GM10266 (cell line): ENCODE data around the gene TMEM115.

Experiments
- DNase-seq: peaks from one replicate; pipeline ENCODE4 v3.0.0; 2012; ENCODE audit errors: extremely low spot score
- TF ChIP-seq, protein P1 (sequence below): IDR thresholded peaks from 2 replicates; pipeline ENCODE4 v1.5.1; 2012; ENCODE audit warnings: mild to moderate bottlenecking, low read depth; ENCODE audit not compliant: control insufficient read depth, insufficient read depth; ENCODE audit errors: missing control alignments

The TMEM115 gene

DNA sequence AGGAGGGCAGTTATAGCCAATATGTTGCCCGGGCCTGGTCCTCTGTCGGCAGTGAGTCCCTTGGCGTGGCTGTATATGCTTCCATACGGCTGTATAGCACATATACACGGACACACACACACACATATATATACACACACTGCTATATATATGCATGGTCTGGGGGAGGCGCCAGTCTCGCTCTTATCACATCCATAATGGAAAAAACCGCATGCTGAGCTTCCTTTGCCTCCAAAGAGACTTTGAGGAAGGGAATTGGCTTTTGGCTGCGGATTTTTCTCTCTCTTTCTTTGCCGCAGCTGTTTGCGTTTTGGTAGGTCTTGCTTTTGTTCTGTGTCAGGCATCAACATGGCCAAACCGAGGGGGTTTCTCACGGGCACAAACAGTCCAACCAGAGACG lies 11.3 kb upstream of the TMEM115 start:
- TF ChIP-seq, protein P1, sequence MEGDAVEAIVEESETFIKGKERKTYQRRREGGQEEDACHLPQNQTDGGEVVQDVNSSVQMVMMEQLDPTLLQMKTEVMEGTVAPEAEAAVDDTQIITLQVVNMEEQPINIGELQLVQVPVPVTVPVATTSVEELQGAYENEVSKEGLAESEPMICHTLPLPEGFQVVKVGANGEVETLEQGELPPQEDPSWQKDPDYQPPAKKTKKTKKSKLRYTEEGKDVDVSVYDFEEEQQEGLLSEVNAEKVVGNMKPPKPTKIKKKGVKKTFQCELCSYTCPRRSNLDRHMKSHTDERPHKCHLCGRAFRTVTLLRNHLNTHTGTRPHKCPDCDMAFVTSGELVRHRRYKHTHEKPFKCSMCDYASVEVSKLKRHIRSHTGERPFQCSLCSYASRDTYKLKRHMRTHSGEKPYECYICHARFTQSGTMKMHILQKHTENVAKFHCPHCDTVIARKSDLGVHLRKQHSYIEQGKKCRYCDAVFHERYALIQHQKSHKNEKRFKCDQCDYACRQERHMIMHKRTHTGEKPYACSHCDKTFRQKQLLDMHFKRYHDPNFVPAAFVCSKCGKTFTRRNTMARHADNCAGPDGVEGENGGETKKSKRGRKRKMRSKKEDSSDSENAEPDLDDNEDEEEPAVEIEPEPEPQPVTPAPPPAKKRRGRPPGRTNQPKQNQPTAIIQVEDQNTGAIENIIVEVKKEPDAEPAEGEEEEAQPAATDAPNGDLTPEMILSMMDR = no peak
- DNase-seq = no peak

DNA sequence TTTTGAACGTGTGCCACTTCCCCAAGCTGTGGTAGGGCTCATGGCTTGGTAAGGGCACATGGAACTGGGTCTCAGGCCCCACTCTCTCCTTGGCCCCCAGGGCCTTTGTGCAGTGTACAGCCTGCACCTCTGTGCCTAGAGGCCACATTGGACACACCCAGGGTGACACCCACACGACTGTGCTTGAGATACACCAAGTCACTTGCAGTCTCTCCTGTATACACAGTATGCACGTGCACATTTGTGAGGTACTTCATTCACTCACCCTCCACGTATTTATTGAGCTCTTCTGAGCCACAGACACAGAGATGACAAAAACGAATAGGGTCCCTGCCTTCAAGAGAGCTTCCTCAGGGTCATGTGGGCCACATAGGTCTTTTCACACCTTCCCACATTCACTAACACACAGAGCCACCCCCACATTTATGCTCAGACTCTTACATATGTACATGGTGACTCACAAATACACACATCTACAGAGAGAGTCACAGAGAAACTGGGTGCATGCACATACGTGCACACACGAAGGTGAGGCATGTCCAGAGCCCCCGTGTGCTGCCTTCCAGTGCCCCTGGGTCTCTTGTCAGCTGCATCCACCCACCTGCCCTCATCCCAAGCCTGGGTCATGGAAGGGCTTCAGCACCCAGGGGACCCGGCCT lies 9.8 kb upstream of the TMEM115 start:
- no peak for DNase-seq
- TF ChIP-seq, protein P1 = no peak

DNA sequence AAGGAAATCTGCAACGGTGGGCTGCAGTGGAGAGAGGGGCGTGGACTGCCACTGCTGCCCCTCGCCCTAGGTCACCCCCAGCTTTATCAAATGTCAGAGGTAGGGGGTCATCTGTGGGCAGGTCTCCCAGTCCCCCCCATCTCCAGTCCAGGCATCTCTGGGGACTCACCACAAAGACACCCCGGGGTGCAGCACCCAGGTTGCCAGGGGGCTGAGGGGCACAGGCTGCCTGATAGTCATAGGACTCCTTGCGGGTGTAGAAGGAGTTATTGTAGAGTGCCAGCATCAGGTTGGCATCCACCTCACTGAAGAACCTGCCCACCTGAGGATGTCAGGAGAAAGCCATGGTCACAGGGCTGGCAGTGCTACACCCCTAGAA lies 6.5 kb upstream of the TMEM115 start:
- no peak for DNase-seq
- TF ChIP-seq, protein P1 = no peak

DNA sequence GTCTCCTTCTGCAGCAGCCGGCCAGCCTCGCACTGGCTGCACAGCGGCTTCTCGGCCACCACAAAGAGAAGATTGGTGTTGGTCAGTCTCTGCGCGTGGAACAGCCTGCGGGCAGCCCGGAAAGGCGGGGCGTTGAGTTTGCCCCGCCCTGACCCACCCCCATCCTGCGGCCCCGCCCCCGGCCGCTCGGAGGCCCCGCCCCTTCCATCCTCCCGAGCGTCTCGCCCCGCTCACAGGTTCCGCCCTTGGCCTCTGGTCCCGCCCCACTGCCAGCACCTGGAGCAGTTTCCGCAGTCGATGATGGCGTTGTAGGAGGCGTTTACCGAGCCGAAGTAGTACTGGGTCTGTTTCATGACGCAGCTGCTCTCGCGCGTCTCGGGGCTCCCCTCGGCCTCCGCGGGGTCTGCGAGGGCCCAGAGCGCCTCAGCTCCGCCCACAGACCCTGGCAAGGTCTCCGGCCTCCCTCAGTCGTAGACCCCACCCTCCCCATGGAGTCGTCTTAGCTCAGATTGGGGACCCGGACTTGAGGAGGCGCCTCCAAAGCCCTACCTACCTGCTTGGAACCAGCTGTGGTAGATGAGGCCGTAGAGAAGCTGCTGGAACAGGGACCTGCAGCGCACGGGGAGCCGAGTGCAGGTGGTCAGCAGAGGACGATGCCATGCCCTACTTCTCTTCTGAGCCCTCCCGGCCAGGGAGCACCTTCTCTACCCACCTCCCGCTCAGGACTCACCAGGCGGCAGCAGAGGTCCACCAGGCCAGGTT lies 5.9 kb upstream of the TMEM115 start:
- peak; percentile 96 for DNase-seq
- TF ChIP-seq, protein P1 = peak; percentile 2

DNA sequence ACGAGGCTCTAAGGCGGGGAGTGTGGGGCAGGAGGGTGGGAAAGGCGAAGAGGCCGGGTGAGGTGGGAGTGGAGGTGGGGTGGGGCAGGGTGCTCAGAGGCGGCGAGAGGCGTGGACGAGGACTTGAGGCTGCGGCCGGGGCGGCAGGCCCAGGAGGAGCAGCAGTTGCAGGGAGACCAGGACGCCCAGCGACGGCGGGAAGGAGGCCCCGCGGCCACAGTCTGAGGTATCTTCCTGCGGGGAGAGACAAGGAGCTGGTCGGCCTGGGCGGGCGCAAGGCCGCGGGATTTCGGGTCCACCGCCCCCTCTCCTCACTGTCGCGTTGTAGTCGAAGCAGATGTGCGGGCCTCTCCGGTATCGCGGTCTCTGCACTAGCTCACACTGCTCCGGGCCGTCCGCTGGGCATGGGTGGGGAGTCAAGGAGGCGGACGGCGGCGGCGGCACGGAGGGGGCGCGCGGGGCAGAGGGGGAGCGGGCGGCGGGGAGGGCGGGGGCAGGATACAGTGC lies 5.3 kb upstream of the TMEM115 start:
- no peak for DNase-seq
- TF ChIP-seq, protein P1 = no peak

DNA sequence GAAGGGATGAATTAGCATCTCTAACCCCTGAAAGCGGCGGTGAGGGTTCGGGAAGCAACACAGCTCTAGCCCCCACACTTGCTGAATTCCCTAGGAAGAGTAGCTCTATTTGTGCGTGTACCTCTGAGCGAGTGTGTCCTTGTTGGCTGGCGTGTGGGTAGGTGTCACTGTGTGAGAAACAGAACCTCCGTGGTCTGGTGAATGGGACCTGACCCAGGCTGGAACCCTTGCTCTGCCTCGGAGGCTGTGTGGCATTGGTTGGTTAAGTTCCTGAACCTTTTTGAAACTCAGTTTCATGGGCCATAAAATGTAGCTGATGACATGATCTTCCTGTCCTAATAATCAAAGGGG lies 414 bp upstream of the TMEM115 start:
- TF ChIP-seq, protein P1 = no peak
- no peak for DNase-seq

DNA sequence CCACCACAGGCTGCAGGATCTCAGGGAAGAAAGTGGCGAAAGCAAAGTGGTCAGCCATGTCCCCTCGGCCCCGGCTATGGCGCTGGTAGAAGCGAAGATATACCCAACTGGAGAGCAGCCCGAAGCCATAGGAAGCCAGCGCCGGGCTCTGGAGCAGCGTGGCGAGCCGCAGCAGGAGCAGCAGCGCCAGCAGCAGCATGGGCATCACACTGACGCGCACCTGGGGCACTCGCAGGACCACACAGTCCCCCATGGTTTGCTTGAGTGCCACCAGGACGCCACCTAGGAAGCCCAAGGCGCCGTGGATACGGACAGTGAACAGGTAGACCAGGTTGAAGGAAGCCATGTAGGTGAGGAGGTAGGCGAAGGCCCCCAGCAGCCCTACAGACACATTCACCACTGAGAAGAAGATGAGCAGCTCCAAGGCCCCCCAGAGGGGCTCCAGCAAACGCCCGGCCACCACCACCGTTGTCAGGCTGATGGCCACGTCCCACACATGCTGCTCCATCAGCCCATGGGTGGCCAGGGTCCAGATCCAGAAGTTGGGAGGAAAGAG lies 888 bp downstream of the TMEM115 start:
- DNase-seq = no peak

More for the DNA sequence above, 888 bp downstream of the TMEM115 start:
- TF ChIP-seq, protein P1 = no peak
